ENCODE data around the gene MRPL1. TPM values are rescaled to one million over a fixed set of nuclear protein-coding genes. Genes with fewer than 3 reads are reported as not detected.
A peak's percentile ranks its signal among the peaks of the same experiment; 100 is the strongest.

The MRPL1 gene
- total RNA-seq (10 to 100 TPM; 19.6 to 24.9 TPM), polyA plus RNA-seq (10 to 100 TPM; 28.0 to 45.2 TPM)
- long read RNA-seq, donor 1, transcript MRPL1-201 (9 exons, 1,490 nt) = major isoform, 10 of 15 reads
- long read RNA-seq, donor 1, partial matches to known transcripts = 3 of 15 reads
- long read RNA-seq, donor 1, other reads (novel, unspliced or antisense) = 2 of 15 reads
- long read RNA-seq, donor 2, transcript MRPL1-201 (9 exons, 1,490 nt) = major isoform, 5 of 10 reads
- long read RNA-seq, donor 2, partial matches to known transcripts = 1 of 10 reads
- long read RNA-seq, donor 2, other reads (novel, unspliced or antisense) = 4 of 10 reads

DNA sequence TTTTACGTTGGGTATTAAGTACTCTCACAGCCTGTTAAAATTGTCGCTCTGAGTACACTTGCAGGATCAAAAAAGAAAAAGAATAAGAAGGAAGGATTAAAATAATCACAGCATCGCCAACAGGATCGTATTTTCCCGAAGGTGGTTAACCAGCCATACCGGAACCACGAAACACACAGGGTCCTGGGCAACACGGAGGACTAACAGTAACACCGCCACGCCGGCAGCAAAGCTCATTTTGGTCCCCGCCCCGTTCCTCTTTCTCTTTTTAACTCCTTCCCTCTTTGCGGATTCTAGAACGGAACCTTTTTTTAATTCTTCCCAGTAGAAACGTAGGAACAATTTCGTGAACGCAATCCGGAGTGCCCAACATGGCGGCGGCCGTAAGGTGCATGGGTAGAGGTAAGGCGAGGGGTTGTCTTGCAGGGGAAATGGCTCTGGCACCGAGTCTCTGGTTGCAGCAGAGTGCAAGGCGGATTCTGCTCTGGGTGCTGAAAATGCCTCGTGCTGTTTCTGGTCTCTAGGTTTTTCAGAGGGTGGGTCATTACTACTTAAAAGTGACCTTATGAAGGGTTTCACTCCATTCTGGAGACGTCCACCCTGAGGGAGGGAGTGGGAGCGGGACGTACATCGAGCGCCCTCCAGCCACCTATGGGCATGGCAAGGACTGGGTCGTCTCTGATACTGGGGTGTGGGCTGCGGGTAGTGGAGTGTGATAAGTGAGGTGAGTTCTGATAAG lies at the start of gene MRPL1:
MRPL1 (plus strand) TSS at position 353 of the 739 bp plus-strand sequence; CDS start at position 372, 19 bp downstream.
- intact Hi-C loops (cut with DNase I) = loop anchor here (1.0 to 2.0 kb wide), 2 partner anchors 42 to 44 kb away; partner anchors contain the start of gene CNOT6L (in 1 of the 2)
- WGBS, 2 donors = 0 to 1% methylated on average over 33 of the region's 33 CpGs
- Histone ChIP-seq H3K36me3 (ENCODE audit: control insufficient read depth in 1 of 2, insufficient read depth in 2 of 2, low read length in 1 of 2) (no peaks in the 10 kb centered on the region), H3K27ac (ENCODE audit: low read depth in 1 of 2, low read length in 2 of 2) (peak within 1 kb of the TSS; percentile 77 to 93), H3K9me3 (ENCODE audit: control insufficient read depth, low read length) (no peaks in the 10 kb centered on the region), H3K4me1 (ENCODE audit: control insufficient read depth in 1 of 2, insufficient read depth in 2 of 2, low read length in 2 of 2) (peaks cover 0 to 2% of the 10 kb centered on the region in 2 donors), H3K27me3 (ENCODE audit: control insufficient read depth in 1 of 2, insufficient read depth in 2 of 2, low read length in 1 of 2) (no peaks in the 10 kb centered on the region), H3K4me3 (ENCODE audit: low read length in 2 of 2) (peak within 1 kb of the TSS; percentile 83 to 84)
- DNase-seq (peak; percentile 94), ATAC-seq (ENCODE audit: low FRiP score) (peak; percentile 99)

DNA sequence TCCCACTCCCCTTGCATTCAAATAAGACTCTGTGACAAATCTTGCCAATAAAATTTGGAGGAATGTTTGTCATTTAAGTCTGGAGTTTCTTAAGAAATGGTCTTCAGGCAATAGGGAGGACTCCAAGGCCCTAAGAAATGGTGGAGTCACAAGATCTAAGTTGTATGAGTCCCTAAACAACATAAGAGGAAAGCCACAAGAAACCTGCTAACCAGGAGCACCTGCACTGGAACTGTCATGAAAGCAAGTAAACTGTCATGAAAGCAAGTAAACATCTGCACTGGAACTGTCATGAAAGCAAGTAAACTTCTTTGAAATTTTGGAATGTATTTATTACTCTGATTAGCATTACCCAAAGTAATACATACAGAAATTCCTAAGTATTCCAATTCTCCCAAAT lies 47.0 kb upstream of the MRPL1 start:
- no peak for ATAC-seq (ENCODE audit: low FRiP score)
- no peaks in the 10 kb centered on the region for H3K27me3 ChIP-seq (ENCODE audit: control insufficient read depth in 1 of 2, insufficient read depth in 2 of 2, low read length in 1 of 2)
- DNase-seq = no peak
- H3K9me3 ChIP-seq (ENCODE audit: control insufficient read depth, low read length) = no peaks in the 10 kb centered on the region
- peaks cover 0 to 2% of the 10 kb centered on the region in 2 donors for H3K4me1 ChIP-seq (ENCODE audit: control insufficient read depth in 1 of 2, insufficient read depth in 2 of 2, low read length in 2 of 2)
- peak overlapping the region in 1 of 2 donors; percentile 48 for H3K27ac ChIP-seq (ENCODE audit: low read depth in 1 of 2, low read length in 2 of 2)
- H3K4me3 ChIP-seq (ENCODE audit: low read length in 2 of 2) = no peak overlapping the region
- H3K36me3 ChIP-seq (ENCODE audit: control insufficient read depth in 1 of 2, insufficient read depth in 2 of 2, low read length in 1 of 2) = no peaks in the 10 kb centered on the region
- intact Hi-C loops (cut with DNase I) = no loop called here

DNA sequence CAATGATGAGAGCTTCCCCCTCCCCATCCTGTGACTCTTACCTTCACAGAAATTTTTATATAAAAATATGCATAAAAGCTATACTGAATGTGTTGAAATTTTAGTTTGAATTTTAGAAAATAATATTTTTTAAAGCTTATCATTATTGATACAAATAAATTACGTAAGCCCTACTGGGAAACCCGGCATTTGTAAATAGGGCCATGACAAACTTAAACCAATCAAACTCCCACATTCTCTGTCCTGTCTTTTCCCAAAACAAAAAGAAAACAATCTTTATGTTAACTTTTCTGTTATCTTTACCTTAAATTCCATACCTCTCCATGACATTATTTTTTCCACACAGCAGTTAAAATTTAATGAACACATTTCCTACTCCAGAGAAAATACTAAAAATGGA lies 46.1 kb upstream of the MRPL1 start:
- H3K27ac ChIP-seq (ENCODE audit: low read depth in 1 of 2, low read length in 2 of 2) = no peak overlapping the region

DNA sequence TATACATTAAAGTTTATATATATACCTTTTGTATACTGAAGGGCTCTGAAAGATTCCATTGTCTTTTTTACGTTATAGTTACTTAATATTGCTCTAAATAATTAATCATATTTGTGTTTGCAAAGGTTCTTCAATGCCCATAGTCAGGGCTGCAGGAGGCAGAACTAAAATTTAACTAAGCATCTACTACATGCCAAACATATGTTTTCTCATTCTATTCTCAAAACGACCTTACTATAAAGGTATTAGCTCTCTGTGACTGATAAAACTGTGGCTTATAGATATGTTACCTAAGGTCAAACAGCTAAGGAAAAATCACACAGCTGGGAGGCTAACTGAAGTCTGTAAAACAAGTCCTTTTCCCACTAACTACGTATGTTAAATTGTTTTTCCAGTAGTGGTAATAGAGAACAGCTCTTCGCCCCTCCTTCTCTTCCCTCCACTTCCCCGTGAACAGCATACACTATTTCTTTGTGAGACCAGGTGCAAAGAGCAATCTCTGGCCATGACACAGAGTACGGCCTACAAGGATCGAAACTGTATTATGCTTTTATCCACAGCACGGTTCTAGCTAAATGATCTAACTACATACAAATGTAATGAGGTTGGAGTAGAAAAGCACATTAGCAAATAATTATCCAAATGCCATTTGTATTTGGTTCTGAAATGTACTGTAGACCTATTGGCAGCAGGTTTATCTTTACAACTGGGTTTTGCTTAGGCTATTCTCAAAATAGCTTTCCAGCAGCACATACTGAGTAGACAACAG lies 45.1 kb upstream of the MRPL1 start:
- no peak for DNase-seq
- H3K36me3 ChIP-seq (ENCODE audit: control insufficient read depth in 1 of 2, insufficient read depth in 2 of 2, low read length in 1 of 2) = no peaks in the 10 kb centered on the region
- H3K27ac ChIP-seq (ENCODE audit: low read depth in 1 of 2, low read length in 2 of 2) = peak overlapping the region; percentile 12 to 86
- WGBS, 2 donors = 21 to 23% methylated on average over 8 of the region's 8 CpGs
- peaks cover 0 to 2% of the 10 kb centered on the region in 2 donors for H3K4me1 ChIP-seq (ENCODE audit: control insufficient read depth in 1 of 2, insufficient read depth in 2 of 2, low read length in 2 of 2)
- peak overlapping the region; percentile 97 to 99 for H3K4me3 ChIP-seq (ENCODE audit: low read length in 2 of 2)
- H3K27me3 ChIP-seq (ENCODE audit: control insufficient read depth in 1 of 2, insufficient read depth in 2 of 2, low read length in 1 of 2) = no peaks in the 10 kb centered on the region
- no peaks in the 10 kb centered on the region for H3K9me3 ChIP-seq (ENCODE audit: control insufficient read depth, low read length)
- intact Hi-C loops (cut with DNase I) = loop anchor here in 1 of 2 donors (2.0 kb wide), 1 partner anchor 45 kb away; the partner anchor contains the start of gene MRPL1
- ATAC-seq (ENCODE audit: low FRiP score) = no peak

More for the DNA sequence above, 46.1 kb upstream of the MRPL1 start:
- no peaks in the 10 kb centered on the region for H3K9me3 ChIP-seq (ENCODE audit: control insufficient read depth, low read length)
- no peaks in the 10 kb centered on the region for H3K36me3 ChIP-seq (ENCODE audit: control insufficient read depth in 1 of 2, insufficient read depth in 2 of 2, low read length in 1 of 2)
- DNase-seq = no peak
- WGBS, 2 donors = 85 to 89% methylated on average over 2 of the region's 2 CpGs
- no peaks in the 10 kb centered on the region for H3K27me3 ChIP-seq (ENCODE audit: control insufficient read depth in 1 of 2, insufficient read depth in 2 of 2, low read length in 1 of 2)
- no peak overlapping the region for H3K4me3 ChIP-seq (ENCODE audit: low read length in 2 of 2)
- intact Hi-C loops (cut with DNase I) = no loop called here
- no peak for ATAC-seq (ENCODE audit: low FRiP score)
- H3K4me1 ChIP-seq (ENCODE audit: control insufficient read depth in 1 of 2, insufficient read depth in 2 of 2, low read length in 2 of 2) = peaks cover 0 to 2% of the 10 kb centered on the region in 2 donors

DNA sequence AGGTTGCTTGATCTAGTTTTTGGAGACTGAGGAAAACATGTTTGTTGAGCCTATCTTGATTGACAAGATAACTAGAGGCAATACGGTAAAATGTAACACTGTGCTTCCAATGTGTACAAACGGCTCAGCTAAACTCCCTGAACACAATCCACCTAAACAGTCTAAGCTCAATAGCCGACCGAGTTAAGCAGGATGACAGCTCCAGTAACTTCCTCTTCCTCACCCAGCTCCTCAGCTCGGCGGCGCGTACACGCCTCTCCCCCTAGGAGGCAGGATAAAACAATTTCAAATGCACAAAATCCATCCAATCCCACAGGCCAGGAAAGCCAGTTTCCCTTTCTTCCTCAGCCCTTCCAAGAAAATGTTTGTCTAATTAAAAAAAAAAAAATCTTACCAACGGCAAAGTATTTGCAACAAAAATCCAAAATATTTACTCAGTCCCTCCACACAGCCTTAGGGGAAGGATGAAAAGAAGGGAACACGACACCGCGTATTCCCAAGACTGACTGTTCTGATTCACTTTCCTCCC lies 44.5 kb upstream of the MRPL1 start:
- H3K4me1 ChIP-seq (ENCODE audit: control insufficient read depth in 1 of 2, insufficient read depth in 2 of 2, low read length in 2 of 2) = peaks cover 0 to 2% of the 10 kb centered on the region in 2 donors
- 1% methylated on average over 13 of the region's 13 CpGs for WGBS, 2 donors
- ATAC-seq (ENCODE audit: low FRiP score) = peak; percentile 78
- H3K9me3 ChIP-seq (ENCODE audit: control insufficient read depth, low read length) = no peaks in the 10 kb centered on the region
- no peaks in the 10 kb centered on the region for H3K36me3 ChIP-seq (ENCODE audit: control insufficient read depth in 1 of 2, insufficient read depth in 2 of 2, low read length in 1 of 2)
- no peaks in the 10 kb centered on the region for H3K27me3 ChIP-seq (ENCODE audit: control insufficient read depth in 1 of 2, insufficient read depth in 2 of 2, low read length in 1 of 2)
- DNase-seq = peak; percentile 84 to 87
- intact Hi-C loops (cut with DNase I) = loop anchor here in 1 of 2 donors (2.0 kb wide), 1 partner anchor 45 kb away; the partner anchor contains the start of gene MRPL1
- H3K27ac ChIP-seq (ENCODE audit: low read depth in 1 of 2, low read length in 2 of 2) = peak overlapping the region; percentile 12 to 85
- H3K4me3 ChIP-seq (ENCODE audit: low read length in 2 of 2) = peak overlapping the region; percentile 97 to 99

DNA sequence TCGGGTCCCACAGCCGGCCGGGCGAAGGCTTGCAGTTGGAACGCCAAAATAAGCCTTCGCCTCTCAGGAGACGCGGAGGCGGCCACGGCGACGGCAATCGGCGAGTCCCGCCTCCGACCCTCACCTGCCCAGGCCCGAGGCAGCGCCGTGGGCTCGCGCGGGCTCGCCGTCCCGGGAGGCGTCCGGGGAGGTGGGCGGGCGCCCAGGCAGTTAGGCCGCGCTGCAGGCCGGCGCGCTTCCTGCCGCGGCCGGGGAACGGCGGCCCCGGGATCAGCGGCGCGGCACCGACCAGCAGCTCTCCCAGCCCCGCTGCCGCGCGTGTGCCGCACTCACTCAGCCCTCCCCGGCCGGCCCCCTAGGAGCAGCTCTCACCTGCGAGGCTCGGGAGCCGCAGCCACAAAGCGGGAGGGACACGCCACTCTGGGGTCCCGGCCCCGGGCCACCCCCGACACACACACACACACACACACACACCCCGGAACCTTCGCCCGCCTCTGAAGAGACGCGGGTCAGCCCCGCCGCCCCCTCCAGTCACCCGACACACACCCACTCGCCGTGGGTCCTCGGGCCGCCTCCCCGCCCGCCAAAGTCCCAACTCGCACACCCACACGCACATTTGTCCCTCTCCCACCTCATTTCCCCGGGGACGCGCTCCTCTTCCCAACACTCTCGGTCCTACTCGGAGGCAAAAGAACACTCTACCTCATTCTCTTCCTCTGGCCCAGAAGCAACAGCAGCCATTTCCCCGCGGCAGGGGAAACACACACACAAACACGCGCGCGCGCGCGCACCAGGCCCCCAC lies 43.8 kb upstream of the MRPL1 start, which contains the start of gene CNOT6L:
CNOT6L (minus strand) TSS at position 767 of the 802 bp plus-strand sequence; CDS start at position 707, 60 bp downstream.
- Histone ChIP-seq H3K27ac (ENCODE audit: low read depth in 1 of 2, low read length in 2 of 2) (peak within 1 kb of the TSS; percentile 97 to 99), H3K36me3 (ENCODE audit: control insufficient read depth in 1 of 2, insufficient read depth in 2 of 2, low read length in 1 of 2) (no peaks in the 10 kb centered on the region), H3K9me3 (ENCODE audit: control insufficient read depth, low read length) (no peaks in the 10 kb centered on the region), H3K4me1 (ENCODE audit: control insufficient read depth in 1 of 2, insufficient read depth in 2 of 2, low read length in 2 of 2) (peaks cover 0 to 2% of the 10 kb centered on the region in 2 donors), H3K4me3 (ENCODE audit: low read length in 2 of 2) (peak within 1 kb of the TSS; percentile 97 to 99), H3K27me3 (ENCODE audit: control insufficient read depth in 1 of 2, insufficient read depth in 2 of 2, low read length in 1 of 2) (no peaks in the 10 kb centered on the region)
- ATAC-seq (ENCODE audit: low FRiP score) = peak; percentile 86
- 0% methylated on average over 70 to 89 of the region's 89 CpGs for WGBS, 2 donors
- intact Hi-C loops (cut with DNase I) = loop anchor here in 1 of 2 donors (2.0 kb wide), 1 partner anchor 44 kb away; the partner anchor contains the start of gene MRPL1
- DNase-seq = peak; percentile 79 to 90

DNA sequence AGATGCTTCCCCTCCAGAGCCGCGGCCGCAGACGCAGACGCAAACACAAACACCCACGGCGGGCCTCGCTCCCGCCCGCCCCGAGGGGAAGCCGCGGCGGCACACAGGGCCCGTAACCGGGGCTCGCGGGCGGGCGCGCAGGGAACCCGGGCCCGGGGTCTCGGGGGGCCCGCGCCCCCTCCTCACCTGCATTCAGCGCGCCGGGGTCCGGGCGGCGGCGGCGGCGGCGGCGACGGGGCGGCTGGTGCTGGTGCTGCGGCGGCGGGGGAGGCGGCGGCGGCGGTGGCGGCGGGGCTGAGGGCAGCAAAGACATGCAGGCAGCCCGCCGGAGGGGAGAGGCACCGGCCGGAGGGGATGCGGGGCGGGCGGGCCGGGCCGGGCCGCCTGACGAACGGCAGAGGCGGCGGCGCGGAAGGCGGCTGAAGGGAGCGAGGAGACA lies 43.2 kb upstream of the MRPL1 start:
- 1% methylated on average over 19 to 66 of the region's 66 CpGs for WGBS, 2 donors
- DNase-seq = peak; percentile 89 to 92
- no peaks in the 10 kb centered on the region for H3K27me3 ChIP-seq (ENCODE audit: control insufficient read depth in 1 of 2, insufficient read depth in 2 of 2, low read length in 1 of 2)
- H3K36me3 ChIP-seq (ENCODE audit: control insufficient read depth in 1 of 2, insufficient read depth in 2 of 2, low read length in 1 of 2) = no peaks in the 10 kb centered on the region
- peak overlapping the region; percentile 97 to 99 for H3K4me3 ChIP-seq (ENCODE audit: low read length in 2 of 2)
- H3K4me1 ChIP-seq (ENCODE audit: control insufficient read depth in 1 of 2, insufficient read depth in 2 of 2, low read length in 2 of 2) = peaks cover 0 to 2% of the 10 kb centered on the region in 2 donors
- intact Hi-C loops (cut with DNase I) = loop anchor here in 1 of 2 donors (2.0 kb wide), 1 partner anchor 43 kb away; the partner anchor contains the start of gene MRPL1
- ATAC-seq (ENCODE audit: low FRiP score) = no peak
- no peaks in the 10 kb centered on the region for H3K9me3 ChIP-seq (ENCODE audit: control insufficient read depth, low read length)
- H3K27ac ChIP-seq (ENCODE audit: low read depth in 1 of 2, low read length in 2 of 2) = peak overlapping the region; percentile 97 to 99
